K562 (cell line): ENCODE data around the gene GRK1. TPM values are rescaled to one million over a fixed set of nuclear protein-coding genes. Genes with fewer than 3 reads are reported as not detected.

ENCODE experiments used
- ATAC-seq: fragments of 200-7000 bp; cut with Tn5 transposase; 3 replicates; pipeline ENCODE4 v1.9.1; 2020; ENCODE audit warnings: moderate library complexity
- BruUV-seq: library from RNA; stranded (reverse); fragments of 400-500 nt; replicated peaks from 2 replicates; lab custom pipeline; 2021; lab: Mats Ljungman, UMichigan
- CTCF ChIA-PET: fragments of 300-600 bp; formaldehyde crosslinking; extraction: SDS; loops from one replicate; lab custom pipeline; 2021; ENCODE audit warnings: low intra/inter-chr PET ratio; lab: Yijun Ruan, JAX
- POLR2A ChIA-PET: fragments of 300-600, 350-650 bp; sonication (Branson Sonifier 250); formaldehyde crosslinking; extraction: SDS; loops from one replicate; lab custom pipeline; 2021; ENCODE audit warnings: antibody characterized with exemption, inconsistent platforms; lab: Yijun Ruan, JAX
- DNase-seq, 4 experiments: peaks; one replicate each; pipeline versions ENCODE4 v3.0.0 to v3.0.0-alpha.2; 2011 to 2018; ENCODE audit warnings: low spot score in 3 of 4, mixed read lengths in 3 of 4; ENCODE audit errors: extremely low read depth in 1 of 4
- FAIRE-seq: peaks from 2 replicates; lab custom pipeline; 2011; peaks lifted over from hg19 to GRCh38; lab: Jason Lieb, UNC
- H2AFZ ChIP-seq: 2 replicates; pipeline ENCODE4 v1.6.0; 2011; ENCODE audit warnings: low read depth, low read length, control low read depth, inconsistent platforms
- H3K27ac ChIP-seq: fragments of 200-600 bp; 3 replicates; pipeline ENCODE4 v1.8.0; 2011; ENCODE audit warnings: low read depth, mild to moderate bottlenecking, control low read depth, inconsistent platforms, low read length, moderate library complexity, mixed read lengths; ENCODE audit errors: extremely low read depth
- H3K27me3 ChIP-seq, 2 experiments: fragments of 300-600 bp in 1 of 2; 2 replicates in 1 of 2; 3 replicates in 1 of 2; pipeline versions ENCODE4 v1.6.0 to v1.8.0; 2011; ENCODE audit warnings: inconsistent platforms in 2 of 2, low read length in 2 of 2, mild to moderate bottlenecking in 1 of 2, mixed read lengths in 1 of 2, moderate library complexity in 1 of 2; ENCODE audit not compliant: control insufficient read depth in 2 of 2, insufficient read depth in 2 of 2
- H3K36me3 ChIP-seq: fragments of 300-600 bp; 3 replicates; pipeline ENCODE4 v1.8.0; 2011; ENCODE audit warnings: mild to moderate bottlenecking, low read length, inconsistent platforms; ENCODE audit not compliant: control insufficient read depth, insufficient read depth
- H3K4me1 ChIP-seq, 2 experiments: fragments of 200-600 bp in 1 of 2; replicated peaks in 1 of 2; 2 replicates in 1 of 2; 3 replicates in 1 of 2; pipeline versions ENCODE4 v1.5.1 to v1.8.0; 2011; ENCODE audit warnings: inconsistent platforms in 2 of 2, low read length in 2 of 2, mild to moderate bottlenecking in 1 of 2, mixed read lengths in 1 of 2, moderate library complexity in 1 of 2; ENCODE audit not compliant: control insufficient read depth in 2 of 2, insufficient read depth in 2 of 2
- H3K4me2 ChIP-seq: 2 replicates; pipeline ENCODE4 v1.6.1; 2011; ENCODE audit warnings: low read length, control low read depth, inconsistent platforms, mixed read lengths; ENCODE audit not compliant: insufficient read depth
- H3K4me3 ChIP-seq: fragments of 200-600 bp; sonication (generic), shearing (Covaris generic); 2 replicates; pipeline ENCODE4 v1.5.1; 2016; ENCODE audit warnings: control low read depth, inconsistent platforms
- H3K79me2 ChIP-seq: fragments of 200-600 bp; 3 replicates; pipeline ENCODE4 v1.8.0; 2011; ENCODE audit warnings: low read length, inconsistent platforms; ENCODE audit not compliant: control insufficient read depth, insufficient read depth
- H3K9ac ChIP-seq, 2 experiments: 2 replicates each; pipeline versions ENCODE4 v1.6.0 to v1.6.1; 2011; ENCODE audit warnings: low read depth in 2 of 2, low read length in 2 of 2, control low read depth in 1 of 2, inconsistent platforms in 1 of 2, mild to moderate bottlenecking in 1 of 2, mixed read lengths in 1 of 2; ENCODE audit not compliant: insufficient read depth in 1 of 2
- H3K9me1 ChIP-seq: one replicate; pipeline ENCODE4 v1.6.0; 2011; ENCODE audit warnings: inconsistent platforms, mild to moderate bottlenecking, low read length, moderate library complexity; ENCODE audit not compliant: control insufficient read depth, insufficient read depth
- H3K9me3 ChIP-seq: replicated peaks from 2 replicates; pipeline ENCODE4 v1.5.1; 2011; ENCODE audit warnings: low read depth, low read length, inconsistent platforms; ENCODE audit not compliant: control insufficient read depth, insufficient read depth
- H4K20me1 ChIP-seq: replicated peaks from 2 replicates; pipeline ENCODE4 v1.6.1; 2011; ENCODE audit warnings: low read length, inconsistent platforms, mixed read lengths; ENCODE audit not compliant: control insufficient read depth, insufficient read depth
- ZNF717 ChIP-seq: fragments of 250-450 bp; sonication (Bioruptor Pico); IDR thresholded peaks from 2 replicates; pipeline ENCODE4 v1.5.0; 2021
- WGBS: fragments of 100-300 bp; shearing (Covaris generic); methylation state at CpG from one replicate; pipeline ENCODE4 v1.1.6; 2016; ENCODE audit warnings: low coverage, mixed read lengths; ENCODE audit not compliant: insufficient coverage; ENCODE audit errors: missing lambda C conversion rate; 5-methylcytosine and 5-hydroxymethylcytosine counted together
- in situ Hi-C: fragments of 300-500 bp; cut with MboI; formaldehyde crosslinking; loops from 4 replicates; pipeline ENCODE4 v1.15.0; 2018; ENCODE audit warnings: inconsistent platforms, mixed read lengths
- intact Hi-C: fragments of 100-400 bp; cut with micrococcal nuclease; formaldehyde crosslinking; loops from 2 replicates; pipeline ENCODE4 v1.14.2; 2022
- polyA plus RNA-seq, 8 experiments: library from polyadenylated mRNA; depleted of rRNA in 4 of 8; stranded (reverse) in 5 of 8; unstranded in 3 of 8; fragments of >200 nt; fragmentation: Nextera tagmentation in 2 of 8; fragmentation: Illumina TruSeq in 1 of 8; extraction: Ambion mirVana in 2 of 8; extraction: Trizol in 1 of 8; gene quantifications; 2 replicates each; pipeline versions ENCODE4 v1.2.1 to v1.2.3, GENCODE V29; 2011 to 2014; ENCODE audit warnings: inconsistent platforms in 1 of 8, missing spikeins in 1 of 8
- total RNA-seq, 7 experiments: library from RNA; depleted of rRNA in 6 of 7; stranded (reverse); fragments of >200 nt in 6 of 7; fragmentation: Illumina TruSeq in 2 of 7; extraction: Trizol in 2 of 7; gene quantifications; 2 replicates each; pipeline versions ENCODE4 v1.2.1 to v1.2.3, GENCODE V29; 2011 to 2021; ENCODE audit warnings: low replicate concordance in 1 of 7
- TF ChIP-seq, protein P1 (sequence below): sonication (generic); formaldehyde crosslinking; IDR thresholded peaks from 2 replicates; pipeline ENCODE4 v1.5.0; 2020; ENCODE audit warnings: missing genetic modification reagents
- TF ChIP-seq, protein P2 (sequence below), 3 experiments: IDR thresholded peaks in 2 of 3; conservative IDR thresholded peaks in 1 of 3; 2 replicates each; pipeline ENCODE4 v1.5.1; 2011 to 2012; ENCODE audit warnings: low read length in 3 of 3, mild to moderate bottlenecking in 3 of 3, control low read depth in 2 of 3, improper control_type of control experiment in 1 of 3, inconsistent platforms in 1 of 3, low read depth in 1 of 3, mixed read lengths in 1 of 3, moderate library complexity in 1 of 3; ENCODE audit not compliant: insufficient read depth in 2 of 3
- TF ChIP-seq, protein P3 (sequence below): fragments of 450-650 bp; IDR thresholded peaks from 2 replicates; pipeline ENCODE4 v1.6.1; 2016; ENCODE audit warnings: antibody characterized with exemption

Gene GRK1
- total and polyA plus RNA-seq, 9 of the 15 experiments (the other 6 are each of a cell fraction or from before 2014, with no cell fraction given): 0.09 TPM; not detected in 8

DNA sequence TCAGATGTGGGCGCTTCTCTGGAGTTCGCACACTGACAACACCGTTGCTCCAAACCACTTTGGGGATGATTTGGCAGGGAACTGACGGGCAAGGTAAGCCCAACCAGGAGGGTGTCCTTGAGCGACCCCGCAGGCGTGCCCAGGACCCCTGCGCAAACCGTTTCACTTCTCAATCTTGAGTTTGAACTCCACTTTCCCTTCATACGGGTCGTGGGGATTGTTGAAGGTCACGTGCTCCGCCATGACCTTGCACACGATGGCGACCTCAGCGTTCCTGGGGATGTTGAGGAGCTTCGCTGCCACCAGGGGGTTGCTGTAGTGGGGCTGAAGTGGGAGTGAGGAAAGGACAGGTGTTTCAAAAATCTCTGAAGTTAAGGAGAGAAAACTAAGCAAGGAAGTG, 17.8 kb upstream of the GRK1 start:
- FAIRE-seq: no peak
- no peaks in the 10 kb centered on the region for H3K79me2 ChIP-seq
- ChIA-PET POLR2A (interaction anchor here (0.7 kb wide), 1 partner anchor 9 kb away, joined by 3 read pairs; the partner anchor contains the start of gene ATP4B), CTCF (no interaction called here)
- no peak overlapping the region for H2AFZ ChIP-seq
- H3K4me2 ChIP-seq: no peak overlapping the region
- H3K9me1 ChIP-seq: no peaks in the 10 kb centered on the region
- no peak overlapping the region for H3K27ac ChIP-seq
- H3K9me3 ChIP-seq: no peaks in the 10 kb centered on the region; the same call in 1 of the 2 replicates
- intact Hi-C loops: no loop called here
- WGBS: 39% methylated on average over 9 of the region's 17 CpGs
- peaks cover 0 to 28% of the 10 kb centered on the region in 2 experiments; a peak in 2 of 5 replicates for H3K27me3 ChIP-seq
- no peaks in the 10 kb centered on the region for H3K36me3 ChIP-seq
- ATAC-seq: no peak
- no peak overlapping the region for H3K9ac ChIP-seq
- DNase-seq: no peak
- TF ChIP-seq, protein P1, sequence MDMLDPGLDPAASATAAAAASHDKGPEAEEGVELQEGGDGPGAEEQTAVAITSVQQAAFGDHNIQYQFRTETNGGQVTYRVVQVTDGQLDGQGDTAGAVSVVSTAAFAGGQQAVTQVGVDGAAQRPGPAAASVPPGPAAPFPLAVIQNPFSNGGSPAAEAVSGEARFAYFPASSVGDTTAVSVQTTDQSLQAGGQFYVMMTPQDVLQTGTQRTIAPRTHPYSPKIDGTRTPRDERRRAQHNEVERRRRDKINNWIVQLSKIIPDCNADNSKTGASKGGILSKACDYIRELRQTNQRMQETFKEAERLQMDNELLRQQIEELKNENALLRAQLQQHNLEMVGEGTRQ (CRISPR knock-in tag): peak; percentile 12; the same call in 1 of the 2 replicates
- TF ChIP-seq ZNF717: no peak
- TF ChIP-seq, protein P2, sequence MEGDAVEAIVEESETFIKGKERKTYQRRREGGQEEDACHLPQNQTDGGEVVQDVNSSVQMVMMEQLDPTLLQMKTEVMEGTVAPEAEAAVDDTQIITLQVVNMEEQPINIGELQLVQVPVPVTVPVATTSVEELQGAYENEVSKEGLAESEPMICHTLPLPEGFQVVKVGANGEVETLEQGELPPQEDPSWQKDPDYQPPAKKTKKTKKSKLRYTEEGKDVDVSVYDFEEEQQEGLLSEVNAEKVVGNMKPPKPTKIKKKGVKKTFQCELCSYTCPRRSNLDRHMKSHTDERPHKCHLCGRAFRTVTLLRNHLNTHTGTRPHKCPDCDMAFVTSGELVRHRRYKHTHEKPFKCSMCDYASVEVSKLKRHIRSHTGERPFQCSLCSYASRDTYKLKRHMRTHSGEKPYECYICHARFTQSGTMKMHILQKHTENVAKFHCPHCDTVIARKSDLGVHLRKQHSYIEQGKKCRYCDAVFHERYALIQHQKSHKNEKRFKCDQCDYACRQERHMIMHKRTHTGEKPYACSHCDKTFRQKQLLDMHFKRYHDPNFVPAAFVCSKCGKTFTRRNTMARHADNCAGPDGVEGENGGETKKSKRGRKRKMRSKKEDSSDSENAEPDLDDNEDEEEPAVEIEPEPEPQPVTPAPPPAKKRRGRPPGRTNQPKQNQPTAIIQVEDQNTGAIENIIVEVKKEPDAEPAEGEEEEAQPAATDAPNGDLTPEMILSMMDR (IDR thresholded peaks at IDR 0.05 in 2 of 3, conservative IDR thresholded peaks at IDR 0.05 in 1 of 3; ENCODE audit: insufficient read depth in 2 of 3, low read depth in 1 of 3, low read length in 3 of 3): 0 out of 6 replicates have a peak, but pooled peaks of 1 of the 3 experiments have one; percentile 10
- TF ChIP-seq, protein P3, sequence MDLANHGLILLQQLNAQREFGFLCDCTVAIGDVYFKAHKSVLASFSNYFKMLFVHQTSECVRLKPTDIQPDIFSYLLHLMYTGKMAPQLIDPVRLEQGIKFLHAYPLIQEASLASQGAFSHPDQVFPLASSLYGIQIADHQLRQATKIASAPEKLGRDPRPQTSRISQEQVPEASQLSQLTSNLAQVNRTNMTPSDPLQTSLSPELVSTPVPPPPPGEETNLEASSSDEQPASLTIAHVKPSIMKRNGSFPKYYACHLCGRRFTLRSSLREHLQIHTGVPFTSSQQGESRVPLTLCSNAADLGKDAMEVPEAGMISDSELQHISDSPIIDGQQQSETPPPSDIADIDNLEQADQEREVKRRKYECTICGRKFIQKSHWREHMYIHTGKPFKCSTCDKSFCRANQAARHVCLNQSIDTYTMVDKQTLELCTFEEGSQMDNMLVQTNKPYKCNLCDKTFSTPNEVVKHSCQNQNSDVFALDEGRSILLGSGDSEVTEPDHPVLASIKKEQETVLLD: no peak
- no TSS peak for BruUV-seq
- H3K4me1 ChIP-seq: peaks cover 0 to 3% of the 10 kb centered on the region in 2 experiments; a peak in 1 of 5 replicates
- no peaks in the 10 kb centered on the region for H4K20me1 ChIP-seq
- H3K4me3 ChIP-seq: no peak overlapping the region
- in situ Hi-C loops: no loop called here
